NCI-H524 treated with DMSO at 0.1 percent for 48 hours (cell line): ENCODE measurements around the gene VPS13C.

Experiments
- DNase-seq: peaks from one replicate; lab custom pipeline; 2025; lab: John Stamatoyannopoulos, UW

The VPS13C gene

DNA sequence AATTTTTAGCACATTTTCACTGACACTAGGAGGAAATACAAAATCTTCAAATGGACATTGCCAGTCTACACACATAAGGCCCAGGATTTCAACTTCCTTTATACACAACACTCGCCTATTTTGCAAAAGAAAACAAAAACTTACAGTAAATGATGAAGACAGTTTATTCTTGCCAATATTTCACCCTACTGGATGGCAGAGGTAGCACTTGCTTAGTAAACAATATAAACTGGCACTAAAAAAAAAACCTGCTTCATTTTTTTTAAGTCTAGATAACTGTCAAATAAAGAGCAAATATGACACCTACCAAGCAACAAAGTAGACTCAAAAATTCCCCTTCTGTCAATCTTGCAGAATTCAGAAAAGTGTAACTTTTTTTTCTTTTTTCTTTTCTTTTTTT, 204.0 kb downstream of the VPS13C start:
- DNase-seq = no peak

DNA sequence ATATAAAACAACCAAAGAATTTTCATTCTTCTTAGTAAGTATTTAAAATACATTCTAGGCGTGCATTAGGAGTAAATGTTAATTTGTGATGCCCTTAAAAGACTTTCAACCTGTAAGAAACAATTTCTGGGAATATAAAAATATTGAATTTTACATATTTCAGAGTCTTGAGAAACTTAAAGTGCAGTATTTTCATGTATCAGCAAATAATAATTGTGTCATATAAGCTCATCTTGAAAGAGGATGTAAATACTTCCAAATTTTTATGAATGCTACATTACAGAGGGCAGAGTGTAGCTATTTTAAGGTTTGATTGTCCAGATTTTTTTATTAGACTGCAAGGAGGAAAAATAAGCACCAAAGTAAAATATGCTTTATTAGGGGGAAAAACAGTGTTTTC, 207.1 kb downstream of the VPS13C start:
- no peak for DNase-seq

DNA sequence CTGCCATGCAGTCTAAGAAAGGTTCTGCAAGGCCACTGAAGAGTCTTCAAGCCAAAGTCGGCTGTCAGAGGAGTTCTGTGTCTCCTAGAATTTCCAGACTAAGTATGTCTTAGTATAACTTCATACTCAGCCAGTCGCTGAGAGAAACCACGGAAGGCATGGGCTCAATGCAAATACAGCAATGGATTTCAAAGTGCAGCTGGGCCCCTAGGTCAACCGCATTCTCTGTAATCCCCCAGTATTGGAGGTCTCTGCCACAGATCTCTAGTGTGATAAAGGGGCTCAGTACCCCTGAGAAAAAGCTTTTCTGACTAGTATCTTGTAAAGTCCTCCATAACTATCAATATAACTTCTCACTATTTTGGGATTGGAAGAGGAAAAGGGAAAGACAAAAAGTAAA, 208.3 kb downstream of the VPS13C start:
- no peak for DNase-seq

DNA sequence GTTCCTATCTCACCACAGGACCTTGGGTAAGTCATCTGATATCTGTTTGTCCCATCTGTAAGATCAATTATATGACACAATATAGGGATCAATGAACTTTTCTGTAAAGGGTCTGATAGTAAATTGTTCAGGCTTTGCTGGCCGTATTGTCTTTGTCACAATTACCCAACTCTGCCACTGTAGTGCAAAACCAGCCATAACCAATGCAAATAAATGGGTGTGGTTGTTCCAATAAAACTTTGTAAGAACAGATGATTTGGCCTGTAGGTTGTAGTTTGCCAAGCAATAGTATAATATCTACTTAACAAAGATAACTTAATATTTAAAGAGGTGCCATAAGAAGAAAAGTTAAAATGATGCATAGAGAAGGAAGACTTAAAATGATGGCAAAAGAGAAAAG, 210.8 kb downstream of the VPS13C start:
- no peak for DNase-seq

DNA sequence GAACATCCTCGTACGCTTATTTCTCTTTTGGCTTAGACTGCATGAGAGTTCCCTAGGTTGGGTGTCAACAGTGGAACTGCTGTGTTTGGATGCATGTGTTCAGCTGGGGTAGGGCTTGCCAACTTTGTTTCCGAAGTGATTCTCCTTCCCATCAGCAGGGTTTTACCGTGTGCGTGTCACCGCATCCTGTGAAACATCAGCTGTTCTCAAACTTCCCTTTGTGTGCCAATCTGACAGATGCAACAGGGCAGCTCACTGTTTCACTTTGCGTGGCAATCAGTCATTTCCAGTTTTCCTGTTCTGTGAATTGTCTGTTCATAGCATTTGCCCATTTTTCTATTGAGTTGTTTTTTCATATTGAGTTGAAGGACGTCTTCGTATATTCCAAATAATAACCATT, 218.8 kb downstream of the VPS13C start:
- DNase-seq = no peak

DNA sequence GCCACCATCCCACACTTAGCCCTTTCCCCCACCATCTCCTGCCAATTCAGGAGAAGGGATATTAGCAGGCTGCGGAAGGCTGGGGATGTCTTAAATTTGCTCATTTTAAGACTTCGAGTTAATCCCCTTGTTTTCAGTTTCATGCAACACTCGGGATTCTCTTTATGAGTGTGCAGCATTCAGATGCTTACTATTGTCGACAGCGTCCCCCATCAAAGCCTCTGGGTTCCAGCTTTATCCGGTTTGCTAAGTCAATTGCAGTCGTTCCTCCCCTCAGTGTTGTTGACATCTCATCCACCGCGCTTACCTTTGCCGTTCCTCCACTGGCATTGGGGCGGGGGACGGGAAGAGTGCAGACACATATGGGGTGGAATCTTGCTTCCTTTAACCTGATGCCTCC, 220.2 kb downstream of the VPS13C start:
- DNase-seq = no peak

DNA sequence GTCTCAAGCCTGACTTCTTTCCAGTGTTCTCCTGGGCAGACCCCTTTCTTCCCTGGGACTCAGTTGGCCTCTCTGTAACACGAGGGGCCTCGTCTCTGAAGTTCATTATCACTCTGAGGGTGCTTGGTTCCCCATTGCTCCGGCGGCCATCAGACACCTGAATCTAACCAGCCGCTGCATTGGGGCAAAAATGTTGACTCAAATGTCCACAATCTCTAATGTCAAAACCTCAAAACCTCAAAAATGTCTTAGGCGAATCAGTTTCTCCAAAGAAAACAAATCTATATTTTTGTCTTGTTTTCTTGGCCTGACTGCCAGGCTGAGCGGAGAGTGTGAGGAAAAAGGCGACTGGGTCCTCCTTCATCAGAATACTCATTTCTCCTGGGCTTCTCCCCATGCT, 220.7 kb downstream of the VPS13C start:
- no peak for DNase-seq

DNA sequence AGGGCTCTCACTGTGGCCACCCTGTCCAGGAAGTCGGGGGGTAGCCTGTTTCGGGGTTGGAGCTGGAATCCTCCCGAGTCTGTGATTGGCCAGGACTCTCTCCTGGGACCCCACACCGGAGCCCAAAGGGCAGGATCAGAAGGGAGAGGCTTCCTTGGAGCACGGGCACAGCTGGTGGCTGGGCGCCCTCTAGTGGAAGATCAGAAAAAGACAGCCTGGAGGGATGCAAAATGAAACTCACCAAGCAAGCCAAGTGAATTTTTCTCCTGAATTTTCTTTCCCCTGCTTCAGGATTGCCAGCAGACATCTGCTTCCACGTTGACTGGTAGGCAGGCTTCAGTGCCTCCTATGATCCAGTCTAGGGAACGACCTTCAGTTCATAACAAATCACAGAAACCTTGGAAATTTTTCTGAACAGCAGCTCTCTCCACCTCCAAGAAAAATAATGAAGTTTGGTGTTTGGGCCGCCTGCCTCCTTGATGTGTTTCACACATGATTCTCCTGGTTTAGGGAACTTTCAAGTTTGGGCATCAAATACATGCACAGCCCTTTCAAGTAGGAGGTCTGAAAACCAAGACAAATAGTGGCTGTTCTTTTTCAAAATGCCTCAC, 224.6 kb downstream of the VPS13C start:
- peak; percentile 20 for DNase-seq

DNA sequence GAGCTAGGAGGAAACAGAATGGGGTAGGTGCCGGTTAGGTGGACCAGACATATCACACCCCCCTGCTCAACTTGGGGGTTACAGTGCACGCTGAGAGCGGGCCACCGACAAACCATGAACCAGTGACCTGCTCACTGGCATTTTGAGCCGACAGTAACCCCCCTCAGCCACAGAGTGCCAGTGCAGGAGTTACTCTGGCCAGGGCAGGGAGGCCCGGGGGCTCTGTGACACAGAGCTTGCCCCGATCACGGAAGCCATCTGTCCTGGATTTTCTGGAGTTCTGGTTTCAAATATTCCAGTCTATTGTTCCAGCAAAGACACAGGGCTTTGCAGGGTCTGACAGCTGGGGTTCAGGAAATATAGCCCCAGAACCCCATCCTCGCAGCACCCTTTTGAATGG, 225.2 kb downstream of the VPS13C start:
- no peak for DNase-seq

DNA sequence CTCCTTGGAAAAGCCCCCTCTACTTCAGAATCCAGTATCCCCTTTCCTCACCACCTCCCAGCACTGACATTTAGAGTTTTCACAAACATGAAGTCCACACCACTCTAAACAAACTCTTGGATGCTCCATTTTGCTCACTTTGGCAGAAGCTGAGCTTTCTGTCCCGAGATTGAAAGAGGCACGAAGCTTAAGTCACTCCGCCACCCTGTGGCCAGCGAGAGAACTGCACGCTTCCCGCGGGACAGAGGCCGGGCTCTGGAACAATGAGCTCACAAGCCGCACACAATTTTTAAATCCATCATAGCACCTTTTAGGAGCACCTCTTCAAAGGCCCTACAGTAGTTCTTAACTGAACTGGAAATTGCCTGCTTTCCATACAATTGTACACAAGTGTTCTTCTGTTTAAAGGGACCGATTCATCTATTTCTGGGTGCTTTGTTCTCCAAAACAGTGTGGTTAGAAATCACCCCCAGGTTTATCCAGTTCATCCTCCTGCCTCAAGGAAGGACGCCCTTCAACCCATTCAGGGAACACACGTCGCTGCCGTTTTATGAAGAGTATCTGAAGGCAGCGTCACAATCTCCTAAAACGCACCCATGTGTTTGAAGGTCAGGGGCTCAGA, 226.1 kb downstream of the VPS13C start:
- peak; percentile 30 for DNase-seq

DNA sequence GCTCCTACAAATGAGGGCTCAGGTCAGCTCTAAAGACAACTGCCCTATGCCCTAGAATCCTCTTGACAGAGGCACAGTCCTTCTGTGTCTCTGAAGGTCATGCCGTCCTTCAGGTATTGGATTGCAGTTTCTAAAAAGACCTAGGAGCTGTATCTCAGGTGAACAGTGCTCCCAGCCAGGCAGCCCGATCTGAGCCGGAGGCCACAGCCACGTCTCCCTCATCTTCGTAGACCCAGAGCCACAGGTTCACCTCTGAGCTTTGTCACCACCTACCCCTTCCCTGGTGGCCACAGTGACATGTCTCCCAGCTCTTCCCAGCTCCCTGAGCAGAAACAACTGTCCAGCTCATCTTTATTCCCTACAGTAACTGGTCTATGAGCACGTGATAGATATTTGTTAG, 228.0 kb downstream of the VPS13C start:
- DNase-seq = no peak

DNA sequence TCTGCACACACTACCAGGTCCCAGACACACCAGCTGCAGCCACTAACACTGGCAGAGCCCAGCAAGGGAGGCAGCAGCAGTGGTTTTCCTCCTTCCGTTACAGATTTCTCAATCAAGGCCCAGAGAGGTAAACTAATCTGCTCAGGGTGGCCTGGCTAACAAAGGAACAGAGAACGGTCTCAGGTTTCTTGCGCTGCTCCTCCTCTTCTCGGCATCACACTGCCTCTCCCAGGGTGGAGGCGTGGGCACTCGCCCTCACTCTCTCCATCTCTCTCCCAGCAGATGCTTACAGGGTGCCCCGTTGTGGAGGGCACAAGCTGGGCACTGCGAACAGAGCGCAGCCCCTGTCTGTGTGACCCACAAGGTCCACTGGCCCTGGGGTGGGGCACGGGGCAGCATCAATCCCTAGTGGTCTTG, 228.7 kb downstream of the VPS13C start:
- DNase-seq = no peak

DNA sequence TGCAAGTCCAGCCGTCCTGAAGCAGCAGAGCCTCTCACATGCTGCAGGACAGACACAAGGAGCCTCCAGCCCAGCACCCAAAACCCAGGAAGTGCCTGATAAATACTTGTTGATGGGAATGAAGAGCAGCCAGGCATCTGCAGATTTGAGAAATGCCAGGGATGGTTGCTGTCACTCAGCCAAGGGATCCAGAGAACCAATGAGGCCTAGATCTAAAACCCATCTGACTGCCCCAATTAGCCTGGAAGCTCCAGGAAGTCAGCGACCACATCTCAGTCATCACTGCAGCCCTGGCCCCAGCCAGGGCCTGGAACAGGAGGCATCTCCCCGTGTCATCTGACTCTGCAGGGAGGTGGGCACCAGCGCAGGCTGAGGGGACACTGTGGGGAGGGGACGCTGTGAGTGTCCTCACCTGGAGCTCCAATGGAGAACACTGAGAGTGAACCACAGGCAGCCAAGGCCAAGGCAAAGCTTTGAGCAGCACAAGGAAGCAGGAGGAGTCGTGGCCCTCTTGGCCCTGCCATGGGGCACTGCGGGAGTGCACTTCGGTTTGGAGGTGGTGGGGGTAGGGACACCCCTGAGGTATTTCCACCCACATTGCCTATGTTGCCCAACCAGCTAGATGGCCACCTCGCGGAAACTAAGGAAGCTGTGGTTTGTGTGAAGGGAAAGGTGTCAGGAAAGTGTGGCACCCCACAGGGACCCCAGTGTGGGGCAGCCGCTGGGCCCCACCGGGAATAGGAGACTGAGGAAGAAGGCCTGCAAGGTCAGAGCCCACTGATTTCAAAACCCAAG, 229.5 kb downstream of the VPS13C start:
- no peak for DNase-seq

DNA sequence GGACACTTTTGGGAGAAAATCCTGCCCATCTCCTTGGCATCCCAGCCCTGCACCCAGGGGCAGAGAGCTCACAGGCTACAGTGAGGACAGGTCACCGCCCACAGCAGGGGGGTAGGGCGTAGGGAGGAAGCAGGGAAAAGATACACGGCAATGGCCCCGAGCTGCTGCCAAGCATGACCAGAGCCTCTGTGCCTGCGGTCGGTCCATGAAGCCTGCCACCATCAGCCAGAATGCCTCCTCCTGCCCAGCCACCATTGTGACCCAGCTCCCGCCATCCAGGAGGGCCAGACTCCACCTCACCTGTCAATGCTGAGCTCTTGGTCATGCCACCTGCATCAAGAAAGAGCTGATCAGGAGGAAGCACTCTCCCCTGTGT, 230.7 kb downstream of the VPS13C start:
- no peak for DNase-seq

DNA sequence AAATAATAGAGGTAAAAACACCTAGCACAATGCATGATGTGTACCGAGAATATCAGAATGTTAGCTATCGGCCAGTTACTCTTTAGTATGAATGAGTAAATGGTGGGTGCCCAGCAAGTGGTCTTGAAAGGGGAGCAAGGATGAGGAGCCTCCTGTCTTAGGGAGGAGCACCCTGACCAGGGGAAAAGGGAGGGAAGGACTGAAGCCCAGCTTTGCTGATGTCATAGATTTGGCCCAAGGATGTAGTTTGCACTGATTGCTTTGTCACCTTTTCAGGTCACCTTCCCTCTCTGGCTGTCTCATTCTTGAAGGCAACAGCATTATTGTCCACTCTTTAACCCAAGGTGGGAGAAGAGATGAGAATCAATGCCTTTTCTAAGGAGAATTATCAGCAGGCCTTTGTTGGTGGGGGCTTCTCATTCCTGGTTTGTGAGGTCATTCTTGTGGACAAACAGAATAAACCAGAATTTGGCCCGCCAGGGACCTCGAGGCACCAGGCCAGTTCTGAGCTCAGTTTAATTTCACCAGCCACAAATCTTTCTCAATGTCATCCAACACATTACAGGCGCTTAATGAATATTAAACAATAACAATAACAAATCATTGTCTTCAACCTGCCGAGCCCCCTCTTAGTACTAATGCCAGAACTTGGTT, 231.3 kb downstream of the VPS13C start:
- no peak for DNase-seq

DNA sequence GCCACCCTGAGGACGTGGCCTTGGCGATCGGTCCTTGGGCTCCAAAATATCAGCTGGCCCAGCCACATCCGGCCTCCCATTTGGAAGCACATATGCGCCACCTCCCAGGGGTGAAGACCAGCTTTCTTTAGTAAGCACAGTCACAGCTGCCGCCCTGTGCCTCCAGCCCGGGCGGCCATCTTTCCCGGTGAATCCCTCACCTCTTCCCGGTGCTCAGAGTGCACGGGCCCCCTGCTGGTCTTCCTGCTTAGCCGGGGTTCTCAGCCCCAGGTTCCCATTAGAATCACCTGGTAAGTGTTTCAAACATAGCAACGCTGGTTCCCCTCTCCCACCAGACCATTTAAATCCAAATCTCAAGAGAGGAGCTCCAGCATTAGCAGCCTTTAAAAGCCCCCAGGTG, 232.2 kb downstream of the VPS13C start:
- DNase-seq = no peak

DNA sequence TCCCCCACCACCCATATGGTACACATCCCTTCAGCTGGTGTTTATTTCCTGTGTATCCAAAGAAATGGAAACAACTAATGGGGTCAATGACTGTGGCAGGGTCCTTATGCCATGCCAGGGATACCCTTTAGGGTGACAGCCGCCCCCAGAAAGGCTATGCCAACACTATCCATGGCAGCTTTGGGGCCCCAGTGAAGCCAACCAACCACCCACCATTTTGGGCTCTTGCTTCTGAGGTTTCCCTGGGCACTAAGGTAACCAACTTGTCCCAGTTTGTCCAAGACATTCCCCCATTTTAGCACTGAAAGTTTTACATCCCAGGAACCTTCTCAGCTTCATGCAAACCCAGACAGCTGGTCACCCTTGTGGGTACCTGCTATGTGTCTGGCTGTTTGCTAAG, 233.1 kb downstream of the VPS13C start:
- no peak for DNase-seq

DNA sequence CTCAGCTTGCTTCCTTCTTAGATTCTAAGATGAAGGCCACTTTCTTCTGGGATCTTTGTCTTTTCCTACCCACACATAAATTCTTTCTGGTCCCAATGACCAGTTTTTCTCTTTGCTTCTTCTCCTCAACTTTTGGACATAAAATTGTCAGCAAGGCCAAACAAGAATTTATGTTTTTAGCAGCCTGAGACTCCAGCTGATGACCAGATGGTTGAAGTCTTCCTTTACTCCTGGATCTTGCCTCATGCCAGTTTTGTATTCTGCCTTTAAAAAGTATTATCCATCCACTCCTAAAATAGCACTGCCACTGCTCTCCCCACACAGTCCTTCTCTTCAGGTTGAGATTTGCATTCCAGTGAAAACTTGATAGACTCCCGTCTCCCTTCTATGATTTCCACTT, 236.0 kb downstream of the VPS13C start:
- DNase-seq = no peak

DNA sequence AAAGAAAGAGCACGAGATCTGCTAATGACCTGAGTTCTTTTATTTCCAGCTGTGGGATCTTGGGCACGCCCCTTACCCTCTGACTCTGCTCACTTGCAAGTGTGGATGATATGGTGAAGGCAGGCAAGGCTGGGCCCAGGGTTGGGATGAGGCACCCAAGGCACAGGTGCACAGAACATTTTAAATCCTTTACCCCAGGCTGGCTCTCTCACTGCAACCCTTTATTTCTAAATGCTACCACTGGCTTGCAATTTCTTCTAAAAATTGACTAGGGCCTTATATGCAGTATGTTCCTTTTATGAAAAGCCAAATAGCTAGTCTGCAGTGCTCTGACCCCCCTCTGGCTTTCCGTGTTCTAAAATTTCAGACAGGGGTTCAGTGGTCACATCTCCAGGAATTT, 237.7 kb downstream of the VPS13C start:
- DNase-seq = no peak

DNA sequence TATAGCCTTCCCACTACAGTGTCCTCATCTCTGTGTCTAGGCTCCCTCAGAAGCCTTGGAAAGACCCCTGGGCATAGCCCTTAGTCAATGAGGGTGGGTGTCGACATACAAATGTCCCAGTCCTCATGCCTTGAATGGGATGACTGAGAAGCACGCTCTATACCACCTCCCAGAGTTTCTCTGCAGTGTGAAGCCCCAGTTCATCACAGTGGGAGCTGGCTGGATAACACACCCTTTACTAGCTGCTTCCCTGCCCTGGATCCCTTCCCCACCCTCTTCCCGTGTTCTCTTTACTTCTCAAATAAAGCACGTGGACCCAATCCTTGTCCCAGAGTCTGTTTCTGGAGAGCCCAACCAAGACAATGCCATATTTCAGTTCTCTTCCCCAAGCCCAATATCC, 239.3 kb downstream of the VPS13C start:
- DNase-seq = no peak

DNA sequence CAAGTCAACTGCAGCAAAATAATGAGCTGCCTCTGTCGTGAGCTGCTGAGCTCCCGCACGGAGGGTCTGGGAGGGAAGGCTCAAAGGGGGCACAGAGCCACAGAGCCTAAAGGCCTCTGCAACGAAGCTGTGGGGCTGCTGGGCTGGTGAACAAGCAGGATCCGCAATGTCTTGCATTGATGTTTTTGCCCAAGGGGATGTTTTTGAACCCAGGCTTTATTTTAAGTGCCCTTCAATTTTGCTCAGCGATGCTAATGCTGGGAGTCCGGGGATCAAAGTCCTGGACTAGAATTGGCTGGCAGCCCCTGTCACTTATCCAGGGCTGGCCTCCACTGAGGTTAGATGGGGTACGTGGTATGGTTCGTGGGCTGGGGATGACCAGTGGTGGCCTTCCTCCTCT, 240.0 kb downstream of the VPS13C start:
- no peak for DNase-seq

DNA sequence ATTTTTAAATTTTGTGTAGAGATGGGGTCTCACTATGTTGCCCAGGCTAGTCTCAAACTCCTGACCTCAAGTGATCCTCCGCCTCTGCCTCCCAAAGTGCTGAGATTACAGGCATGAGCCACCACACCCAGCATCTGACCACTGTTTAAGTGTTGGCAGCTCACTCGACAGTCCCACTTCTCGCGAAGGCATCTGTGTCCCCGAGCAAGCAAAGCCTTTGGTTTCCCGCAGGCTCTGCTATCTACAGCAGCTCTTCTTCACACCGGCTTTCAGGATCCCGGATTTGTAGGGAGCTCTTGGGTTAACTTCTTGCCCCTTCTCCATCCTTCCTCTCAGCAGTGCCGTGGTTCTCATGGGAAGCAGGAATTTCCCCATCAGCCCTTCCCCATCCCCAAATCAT, 240.9 kb downstream of the VPS13C start:
- DNase-seq = no peak

DNA sequence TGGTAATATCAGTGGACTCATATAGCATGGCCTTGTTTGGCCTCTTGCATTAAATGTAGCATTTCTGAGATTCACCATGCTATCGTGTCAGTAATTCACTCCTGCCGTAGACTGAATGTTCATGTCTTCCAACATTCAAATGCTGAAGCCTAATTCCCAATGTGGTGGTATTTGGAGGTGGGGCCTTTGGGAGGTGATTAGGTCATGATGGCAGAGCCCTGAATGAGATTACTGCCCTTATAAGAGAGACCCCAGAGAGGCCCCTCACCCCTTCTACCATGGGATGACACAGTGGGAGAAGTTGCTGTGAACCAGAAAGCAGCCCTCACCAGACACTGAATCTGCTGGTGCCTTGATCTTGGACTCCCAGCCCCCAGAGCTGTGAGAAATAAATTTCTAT, 241.4 kb downstream of the VPS13C start:
- no peak for DNase-seq
